GM12872 (cell line): Measurements from ENCODE around the gene FAAP100.

Source experiments
- TF ChIP-seq, protein P1 (sequence below): IDR thresholded peaks from 3 replicates; pipeline ENCODE4 v1.5.1; 2011; ENCODE audit warnings: low read depth, mild to moderate bottlenecking, low read length, moderate library complexity; ENCODE audit not compliant: insufficient read depth

FAAP100 gene

DNA sequence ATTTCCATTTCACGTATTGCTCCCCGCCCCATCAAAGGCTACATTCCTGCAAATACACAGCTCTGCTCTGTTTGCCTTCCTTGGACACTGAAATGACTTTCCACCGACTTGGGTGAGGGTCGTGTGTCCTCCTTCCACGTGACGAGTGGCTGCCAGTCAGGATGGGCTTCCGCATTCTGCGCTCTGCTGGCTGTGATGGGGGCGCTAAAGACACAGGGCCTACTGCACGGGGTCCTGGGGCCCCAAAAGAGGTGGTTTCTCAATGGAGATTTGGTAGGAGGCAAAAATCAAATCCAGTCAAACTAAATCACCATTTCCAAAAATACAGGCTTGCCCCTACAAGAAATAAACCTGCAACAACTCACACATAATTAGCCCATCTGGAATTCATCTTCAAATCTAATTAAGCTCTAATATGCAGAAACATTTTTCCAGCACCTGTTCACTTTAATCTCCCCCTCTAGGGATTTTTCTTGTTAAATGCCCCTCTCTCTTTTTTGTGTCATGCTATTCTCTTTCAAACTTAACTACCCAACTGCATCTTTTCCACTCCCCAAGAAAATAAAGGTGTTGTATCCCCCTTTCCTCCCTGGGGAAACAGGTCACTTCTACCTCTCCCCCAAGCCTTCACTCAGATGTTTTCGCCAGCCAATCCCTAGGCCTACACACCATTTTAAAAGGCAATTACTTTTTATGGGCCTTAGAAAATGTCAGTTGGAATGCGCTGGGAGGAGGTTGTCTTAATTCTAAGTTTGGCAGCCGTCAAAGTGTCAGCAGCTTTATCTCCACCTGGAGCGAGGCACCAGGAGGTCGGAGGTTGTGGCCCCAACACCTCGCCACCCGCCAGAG is 21.9 kb upstream of the FAAP100 start:
- TF ChIP-seq, protein P1, sequence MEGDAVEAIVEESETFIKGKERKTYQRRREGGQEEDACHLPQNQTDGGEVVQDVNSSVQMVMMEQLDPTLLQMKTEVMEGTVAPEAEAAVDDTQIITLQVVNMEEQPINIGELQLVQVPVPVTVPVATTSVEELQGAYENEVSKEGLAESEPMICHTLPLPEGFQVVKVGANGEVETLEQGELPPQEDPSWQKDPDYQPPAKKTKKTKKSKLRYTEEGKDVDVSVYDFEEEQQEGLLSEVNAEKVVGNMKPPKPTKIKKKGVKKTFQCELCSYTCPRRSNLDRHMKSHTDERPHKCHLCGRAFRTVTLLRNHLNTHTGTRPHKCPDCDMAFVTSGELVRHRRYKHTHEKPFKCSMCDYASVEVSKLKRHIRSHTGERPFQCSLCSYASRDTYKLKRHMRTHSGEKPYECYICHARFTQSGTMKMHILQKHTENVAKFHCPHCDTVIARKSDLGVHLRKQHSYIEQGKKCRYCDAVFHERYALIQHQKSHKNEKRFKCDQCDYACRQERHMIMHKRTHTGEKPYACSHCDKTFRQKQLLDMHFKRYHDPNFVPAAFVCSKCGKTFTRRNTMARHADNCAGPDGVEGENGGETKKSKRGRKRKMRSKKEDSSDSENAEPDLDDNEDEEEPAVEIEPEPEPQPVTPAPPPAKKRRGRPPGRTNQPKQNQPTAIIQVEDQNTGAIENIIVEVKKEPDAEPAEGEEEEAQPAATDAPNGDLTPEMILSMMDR = no peak

DNA sequence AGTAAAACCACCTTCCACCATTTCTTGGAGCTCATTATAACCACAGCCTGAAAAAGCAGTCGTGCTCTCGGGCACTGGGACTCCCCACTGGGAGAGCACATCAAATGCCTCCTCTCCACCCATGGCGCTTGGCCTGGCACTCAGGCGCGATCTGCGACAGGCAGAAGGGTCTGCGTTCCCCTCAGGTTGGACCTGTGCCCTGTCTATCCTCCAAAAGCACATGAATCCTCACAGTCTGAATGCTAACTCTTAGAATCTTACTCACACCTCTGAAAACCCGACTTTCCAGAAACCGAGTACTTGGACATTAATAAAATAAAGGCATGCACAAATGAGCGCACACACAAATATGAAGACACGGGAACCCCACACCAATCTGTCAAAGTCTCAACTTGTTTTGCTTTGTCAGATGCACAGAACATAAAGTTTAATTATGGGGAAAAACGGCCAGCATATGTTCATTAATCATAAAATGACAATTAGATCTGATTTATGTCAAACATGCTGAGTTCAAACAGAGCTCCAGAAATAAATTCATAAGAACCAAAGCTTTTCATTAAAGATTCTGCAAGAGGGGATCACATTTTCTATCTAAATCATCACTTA is 20.5 kb upstream of the FAAP100 start:
- TF ChIP-seq, protein P1 = no peak

DNA sequence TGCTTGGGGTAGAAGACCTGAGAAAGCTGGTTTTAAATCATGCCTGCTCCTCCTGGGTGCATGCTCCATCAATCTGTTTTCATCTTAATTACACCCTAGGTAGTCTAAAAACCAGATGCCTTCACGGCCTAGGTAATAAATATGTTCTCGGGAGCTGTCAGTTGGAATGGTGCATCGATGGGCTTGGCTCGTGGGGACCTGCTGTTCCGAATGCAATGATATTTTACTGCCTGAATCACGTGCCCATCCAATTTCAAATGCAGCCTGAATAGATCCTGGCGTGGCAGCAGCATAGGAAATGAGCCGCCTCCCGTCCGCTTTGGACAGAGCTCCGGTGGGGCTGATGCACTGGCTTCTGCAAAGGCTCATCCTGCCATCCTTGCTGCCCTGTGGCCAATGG is 18.8 kb upstream of the FAAP100 start:
- TF ChIP-seq, protein P1 = no peak

DNA sequence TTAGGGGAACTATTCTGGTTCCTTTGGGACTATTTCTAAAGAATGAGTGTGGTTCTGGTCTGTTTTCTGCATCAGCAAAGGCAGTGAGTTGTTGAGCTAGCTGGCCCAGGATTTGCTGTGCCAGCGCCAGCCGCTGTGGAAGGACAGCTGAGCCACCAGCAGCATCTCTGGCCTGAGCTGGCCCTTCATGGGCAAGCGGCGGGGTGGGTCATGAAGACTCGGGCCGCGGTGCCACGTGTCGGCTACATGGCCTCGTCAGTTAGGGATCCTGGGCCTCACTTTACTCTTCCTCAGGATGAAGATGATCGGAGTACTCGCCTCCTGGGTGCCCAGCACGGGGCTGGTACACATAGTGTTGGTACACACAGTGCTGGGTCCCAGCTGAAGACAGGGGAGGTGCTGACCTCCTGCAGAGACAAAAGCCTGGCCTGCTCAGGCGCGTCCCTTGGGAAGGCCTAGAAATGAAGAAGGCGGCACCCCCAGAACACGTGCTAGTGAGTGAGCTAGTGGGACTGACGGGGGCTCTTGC is 17.9 kb upstream of the FAAP100 start:
- TF ChIP-seq, protein P1 = no peak

DNA sequence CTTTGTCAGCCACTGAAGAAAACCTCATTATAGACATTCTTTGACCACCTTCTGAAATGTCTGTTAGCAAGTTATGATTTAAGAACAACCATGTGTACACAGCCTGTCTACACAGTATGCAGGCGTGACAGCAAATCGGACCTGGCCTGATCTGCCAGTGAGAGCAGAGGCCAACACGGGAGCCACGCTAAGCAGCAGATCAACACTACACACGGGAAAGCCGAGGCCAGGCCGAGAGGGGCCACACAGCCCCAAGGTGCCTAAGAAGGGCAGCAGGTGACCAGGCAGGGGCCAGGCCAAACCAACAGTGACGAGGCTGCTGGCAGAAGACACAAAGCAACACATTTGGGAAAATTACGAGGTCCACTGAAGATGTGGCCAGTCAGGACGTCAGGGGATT is 16.3 kb upstream of the FAAP100 start:
- TF ChIP-seq, protein P1 = no peak

DNA sequence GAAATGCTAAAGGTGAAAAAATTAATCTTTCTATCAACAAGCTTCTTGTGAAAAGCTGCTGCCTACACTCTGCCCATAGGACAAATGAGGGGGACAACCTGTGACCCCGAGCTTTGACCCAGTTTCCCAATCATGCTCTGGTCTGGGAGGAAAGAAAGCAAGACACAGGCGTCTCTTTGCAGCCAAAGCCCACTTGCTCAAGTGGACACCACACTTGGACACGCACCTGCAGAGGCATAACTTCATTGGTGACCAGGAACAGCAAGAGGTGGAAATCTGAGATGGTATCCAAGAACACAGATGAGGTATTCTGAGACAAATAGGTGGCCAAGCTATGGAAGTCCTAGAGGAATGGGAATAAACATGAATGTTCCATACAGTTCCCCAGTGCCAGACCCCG is 15.0 kb upstream of the FAAP100 start:
- TF ChIP-seq, protein P1 = no peak

DNA sequence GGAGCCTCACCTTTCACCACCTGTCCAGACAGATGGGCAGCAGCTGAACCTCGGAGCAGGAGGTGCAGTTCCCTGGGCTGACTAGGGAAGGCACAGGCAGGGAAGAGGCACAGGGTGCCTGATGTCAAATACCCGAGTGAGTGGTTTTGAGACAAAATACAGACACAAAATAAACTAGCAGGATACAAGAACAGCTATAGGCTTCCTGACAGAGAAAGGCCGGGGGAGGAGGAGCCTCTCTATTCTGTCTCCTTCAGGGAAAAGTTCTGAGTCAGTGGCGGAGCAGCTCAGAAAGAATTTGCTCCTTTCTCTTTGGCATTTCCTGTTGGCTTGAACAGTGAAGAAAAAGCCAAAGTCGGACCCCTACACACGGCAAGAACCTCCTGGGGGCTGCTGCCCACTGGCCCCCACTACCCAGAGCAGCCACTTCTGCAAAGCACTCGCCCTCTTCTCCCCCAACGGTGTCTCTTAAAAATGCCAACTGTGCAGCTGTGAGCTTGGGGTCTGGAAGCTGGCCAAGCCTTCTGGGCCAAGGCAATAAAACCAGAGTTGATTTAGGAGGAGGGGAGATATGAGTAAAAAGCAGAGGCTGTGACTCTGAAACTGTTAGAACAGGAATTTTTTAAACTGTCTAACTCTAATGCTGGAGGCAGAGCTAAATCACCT is 14.4 kb upstream of the FAAP100 start:
- TF ChIP-seq, protein P1 = no peak
